ENCODE measurements around the gene MYL3. TPM values are rescaled to one million over a fixed set of nuclear protein-coding genes. Genes with fewer than 3 reads are reported as not detected.

MYL3 gene
- total RNA-seq, 1 donor from 2014 or later: 1.4 TPM

- no peak for ATAC-seq
- DNase-seq (ENCODE audit: low spot score): no peak
Measured at GRCh38 chr3:46883830-46884185, 20.6 kb upstream of the MYL3 start.

GRCh38 chr3:46883054-46883829, 20.0 kb upstream of the MYL3 start:
- DNase-seq (ENCODE audit: low spot score): no peak
- peak; percentile 72 for ATAC-seq

DNA sequence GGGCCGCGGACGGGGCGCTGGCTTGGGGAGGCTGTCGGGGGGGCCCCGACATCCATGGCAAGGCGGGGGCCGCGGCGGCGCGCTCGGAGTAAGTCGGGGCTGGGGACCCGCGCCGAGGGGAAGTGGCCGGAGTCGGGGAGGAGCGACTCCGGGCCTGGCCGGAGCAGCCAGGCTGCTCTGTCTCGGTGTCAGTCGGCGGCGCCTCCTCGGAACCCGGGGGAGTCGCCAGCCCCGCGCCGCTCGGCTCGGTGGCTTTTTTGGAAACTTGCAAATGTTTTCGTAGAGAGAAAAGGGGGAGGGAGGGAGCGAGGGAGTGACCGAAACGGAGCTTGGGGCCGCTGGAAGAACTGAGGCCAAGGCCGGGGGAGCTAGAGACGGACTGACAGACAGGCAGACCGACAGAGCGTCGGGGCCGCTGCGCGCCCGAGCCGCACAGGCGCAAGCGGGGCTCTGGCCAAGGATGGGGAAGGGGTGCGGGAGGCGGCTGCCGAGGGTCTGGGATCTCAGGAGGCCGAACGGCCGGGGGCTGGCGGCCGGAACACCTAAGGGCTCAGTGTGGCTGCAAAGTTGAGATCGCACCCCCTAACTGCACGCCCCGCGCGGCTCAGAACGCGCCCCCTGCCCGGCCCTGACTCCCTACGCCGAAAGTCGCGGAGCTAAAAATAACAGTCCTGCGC, 19.3 kb upstream of the MYL3 start:
- peak; percentile 42 for ATAC-seq
- no peak for DNase-seq (ENCODE audit: low spot score)

- peak; percentile 11 for ATAC-seq
- no peak for DNase-seq (ENCODE audit: low spot score)
Measured at GRCh38 chr3:46881596-46882376, 18.5 kb upstream of the MYL3 start.

- no peak for ATAC-seq
Measured at GRCh38 chr3:46880884-46881595, 17.8 kb upstream of the MYL3 start.

GRCh38 chr3:46878781-46879436, 15.7 kb upstream of the MYL3 start:
- ATAC-seq (peak; percentile 6), DNase-seq (ENCODE audit: low spot score) (no peak)

More at GRCh38 chr3:46880884-46881595, 17.8 kb upstream of the MYL3 start:
- DNase-seq (ENCODE audit: low spot score): no peak

DNA sequence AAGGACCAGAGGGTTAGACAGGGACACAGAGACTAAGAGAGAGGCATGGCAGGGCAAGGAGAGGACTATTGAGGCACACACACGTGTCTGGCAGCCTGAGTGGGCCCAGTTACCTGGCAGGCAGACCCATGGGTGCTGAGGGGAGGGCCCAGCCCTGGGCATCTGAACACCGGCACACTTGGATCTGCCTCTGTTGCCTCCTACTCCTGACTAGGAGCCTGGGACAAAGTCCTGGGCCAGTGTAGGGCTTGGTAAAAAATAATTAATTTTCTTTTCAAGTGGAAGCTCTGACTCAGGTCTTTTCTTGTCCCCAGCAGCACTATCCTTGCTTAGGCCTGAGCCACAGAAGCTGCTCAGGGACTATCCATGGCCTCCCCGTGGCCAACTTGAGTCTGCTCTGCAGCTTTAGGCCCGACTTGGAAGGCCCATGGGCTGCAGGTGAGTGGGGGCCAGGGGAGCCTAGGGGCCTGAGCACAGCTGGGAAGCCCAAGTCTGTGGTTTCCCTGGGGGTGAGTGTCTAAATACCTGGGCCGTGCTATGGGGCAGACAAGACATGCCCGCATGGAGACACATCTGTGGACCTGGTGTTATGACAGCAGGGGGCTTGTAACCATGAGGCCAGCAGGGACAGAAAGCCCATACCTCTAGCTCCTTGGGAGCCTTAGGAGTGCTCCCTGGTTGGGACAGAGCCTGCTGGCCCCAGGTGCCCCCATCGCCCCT, 14.3 kb upstream of the MYL3 start, which contains the start of gene PTH1R:
PTH1R (plus strand) TSS at position 316 of the 720 bp plus-strand sequence. CDS start 5,839 bp downstream, outside the sequence.
- no peak for ATAC-seq
- DNase-seq (ENCODE audit: low spot score): no peak

DNA sequence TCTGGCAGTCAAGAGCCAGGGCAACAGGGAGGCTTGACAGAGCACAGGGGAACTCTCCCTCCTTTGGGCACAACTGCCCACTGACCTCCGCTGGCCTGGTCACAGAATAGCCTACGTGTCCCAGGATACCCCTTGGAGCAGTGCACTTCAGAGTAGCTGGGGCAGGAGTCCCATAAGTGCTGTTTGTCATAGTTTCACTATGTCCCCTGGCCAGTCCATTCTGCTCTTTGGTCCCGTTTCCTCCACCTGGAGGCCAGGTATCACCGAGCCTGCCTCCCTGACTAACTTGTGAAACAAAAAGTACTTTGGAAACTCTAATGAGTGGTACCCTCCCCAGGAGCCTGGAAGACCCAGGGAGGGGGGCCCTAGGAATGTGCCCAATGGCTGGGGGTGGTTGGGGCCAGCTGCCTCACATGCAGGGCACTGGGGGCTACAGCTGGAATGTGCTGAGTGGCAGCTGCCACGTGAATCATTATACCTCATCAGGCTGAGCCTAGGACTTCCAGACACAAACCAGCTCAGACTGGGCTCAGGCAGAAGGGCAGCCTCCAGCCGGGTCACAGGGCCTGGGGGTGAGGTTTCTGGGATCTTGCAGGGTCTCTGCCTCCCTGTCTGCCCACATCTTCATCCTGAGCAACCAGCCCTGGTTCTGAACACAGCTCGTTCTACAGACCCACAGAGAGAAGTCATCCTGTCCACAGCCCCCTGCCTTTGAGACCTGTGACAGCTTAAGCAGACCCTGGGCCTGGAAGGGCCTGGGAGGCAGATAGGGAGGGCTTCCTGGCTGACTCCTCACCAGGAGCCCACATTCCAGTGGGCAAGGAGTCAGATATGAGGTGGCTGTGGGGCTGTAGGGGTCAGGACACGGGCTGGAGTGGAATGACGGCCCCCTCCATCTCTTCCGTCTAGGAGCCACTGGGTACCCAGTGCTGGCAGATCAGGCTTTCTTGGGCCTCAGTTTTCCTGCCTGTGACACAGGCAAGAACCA, 13.4 kb upstream of the MYL3 start:
- no peak for DNase-seq (ENCODE audit: low spot score)
- no peak for ATAC-seq

DNA sequence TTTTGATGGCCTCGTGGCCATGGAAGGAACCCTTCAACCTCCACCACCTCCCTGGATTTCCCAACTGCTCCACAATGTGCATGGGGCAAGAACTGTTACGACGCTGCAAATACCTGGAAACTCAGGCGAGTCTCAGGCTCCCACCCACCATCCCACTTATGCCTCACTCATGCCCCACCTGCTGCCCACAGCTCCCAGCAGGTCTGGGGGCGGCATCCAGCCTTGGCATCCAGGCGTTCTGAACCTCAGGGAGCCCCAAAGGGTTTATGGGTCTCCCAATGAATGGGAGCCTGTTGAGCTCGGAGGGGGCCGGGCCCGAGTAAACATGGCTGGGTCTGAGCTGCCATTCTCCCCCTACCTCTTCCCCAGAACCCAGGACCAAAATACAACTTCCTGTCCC, 12.3 kb upstream of the MYL3 start:
- DNase-seq (ENCODE audit: low spot score) (no peak), ATAC-seq (no peak)

- ATAC-seq (no peak), DNase-seq (ENCODE audit: low spot score) (no peak)
Measured at GRCh38 chr3:46874430-46874829, 11.2 kb upstream of the MYL3 start.

GRCh38 chr3:46873521-46873920, 10.3 kb upstream of the MYL3 start:
- DNase-seq (ENCODE audit: low spot score) (no peak), ATAC-seq (no peak)

- no peak for ATAC-seq
Measured at GRCh38 chr3:46871222-46871621, 8.0 kb upstream of the MYL3 start.

GRCh38 chr3:46870651-46871050, 7.4 kb upstream of the MYL3 start:
- DNase-seq (ENCODE audit: low spot score) (no peak), ATAC-seq (no peak)

More at GRCh38 chr3:46871222-46871621, 8.0 kb upstream of the MYL3 start:
- DNase-seq (ENCODE audit: low spot score): no peak

DNA sequence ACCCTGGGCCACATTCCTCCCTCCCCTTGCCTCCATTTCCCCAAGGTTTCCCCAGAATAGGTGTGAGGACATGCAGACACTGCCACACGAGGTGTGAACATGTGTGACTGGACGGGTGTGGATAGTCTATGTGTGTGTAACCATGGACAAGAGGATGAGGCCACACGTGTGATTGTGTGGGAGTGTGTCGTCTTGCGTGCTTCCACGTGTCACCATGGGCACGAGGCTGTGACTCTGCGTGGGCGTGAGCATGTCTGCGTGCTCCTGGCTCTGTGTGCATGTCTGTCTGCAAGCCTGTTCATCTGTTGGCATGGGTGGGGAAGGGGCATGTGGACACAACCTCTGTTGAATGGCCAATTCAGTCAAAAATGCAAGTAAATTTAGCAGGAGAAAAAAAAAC, 6.2 kb upstream of the MYL3 start:
- DNase-seq (ENCODE audit: low spot score) (no peak), ATAC-seq (no peak)

DNA sequence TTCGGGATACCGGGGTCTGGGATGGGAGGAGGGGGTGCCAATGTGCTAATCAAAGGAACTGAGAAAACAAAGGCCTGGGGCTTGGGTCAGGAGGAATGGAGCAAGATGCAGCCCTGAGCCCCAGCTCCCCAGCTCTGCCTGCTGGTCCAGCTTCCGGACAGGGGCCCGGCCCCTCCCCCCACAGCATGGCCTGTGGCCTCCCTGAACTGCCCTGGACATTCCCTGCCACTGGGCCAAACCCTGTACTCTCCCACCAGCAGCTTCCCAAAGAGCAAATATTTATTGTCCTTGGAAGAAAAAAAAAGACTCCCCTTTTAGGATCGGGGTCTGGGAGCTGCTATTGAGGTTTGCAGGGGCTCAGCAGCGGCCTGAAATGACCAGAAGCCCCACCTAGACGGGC, 5.7 kb upstream of the MYL3 start:
- ATAC-seq (peak; percentile 67), DNase-seq (ENCODE audit: low spot score) (peak; percentile 77)

GRCh38 chr3:46868287-46868686, 5.0 kb upstream of the MYL3 start:
- ATAC-seq: peak; percentile 9
- DNase-seq (ENCODE audit: low spot score): no peak

- peak; percentile 88 for ATAC-seq
- peak; percentile 90 for DNase-seq (ENCODE audit: low spot score)
Measured at GRCh38 chr3:46867550-46867898, 4.3 kb upstream of the MYL3 start.

DNA sequence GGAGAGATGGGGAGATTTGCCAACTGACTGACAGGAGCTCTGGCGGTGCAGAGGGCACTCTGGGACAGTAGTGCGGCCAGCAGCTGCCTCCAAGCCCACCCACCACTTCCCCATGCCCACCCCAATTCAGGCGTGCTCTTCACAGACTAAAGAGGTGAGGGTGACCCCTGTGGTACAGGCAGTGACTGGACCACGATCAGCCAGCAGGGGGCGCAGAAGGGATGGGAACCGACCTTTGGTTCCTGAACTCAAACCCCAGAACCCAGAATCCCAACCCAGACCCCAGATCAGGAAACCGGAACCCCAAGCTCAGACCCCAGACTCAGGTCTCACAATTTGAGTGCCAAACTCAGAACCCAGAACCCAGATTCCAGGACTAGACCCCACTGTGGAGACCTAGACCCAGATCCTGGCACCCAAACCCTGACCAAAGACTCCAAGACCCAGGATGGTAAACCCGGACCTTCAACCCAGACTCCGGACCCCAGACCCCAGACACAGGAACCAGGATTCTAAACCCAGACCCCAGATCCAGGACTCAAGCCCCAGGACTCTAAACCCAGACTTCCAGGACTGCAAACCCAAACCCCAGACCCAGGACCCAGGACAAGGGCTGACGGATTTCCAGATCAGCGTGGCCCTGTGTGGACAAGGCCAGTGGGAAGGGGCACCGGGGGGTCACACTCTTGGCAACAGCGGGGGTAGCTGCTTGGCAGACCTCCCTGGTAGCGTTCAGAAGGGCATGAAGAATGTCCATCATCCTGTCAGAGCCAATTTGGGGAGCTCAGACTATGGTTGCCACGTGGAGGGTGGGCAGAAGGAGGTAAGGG, 3.7 kb upstream of the MYL3 start:
- peak; percentile 81 for DNase-seq (ENCODE audit: low spot score)
- ATAC-seq: peak; percentile 61

Data from left lobe of liver (tissue), 2 donors.